Tibial nerve (tissue), 4 donors: ENCODE results near the gene TMEM63A. TPM values are rescaled to one million over a fixed set of nuclear protein-coding genes. Genes with fewer than 3 reads are reported as not detected.

ENCODE experiments used
- DNase-seq, 2 donors: peaks; one replicate each; pipeline ENCODE4 v3.0.0-alpha.2; 2019; ENCODE audit warnings: low spot score in 2 of 2
- H3K27ac ChIP-seq, 4 donors: fragments of 200-600 bp; sonication (generic) in 3 of 4; one replicate each; pipeline ENCODE4 v1.5.1; 2017 to 2019; ENCODE audit warnings: mild to moderate bottlenecking in 1 of 4
- H3K27me3 ChIP-seq, 2 donors: fragments of 200-600 bp; sonication (generic) in 1 of 2; one replicate each; pipeline versions ENCODE4 v1.5.1 to v1.6.0; 2017 to 2019
- H3K36me3 ChIP-seq, 3 donors: fragments of 200-600 bp; sonication (generic); one replicate each; pipeline ENCODE4 v1.5.1; 2018 to 2019
- H3K4me1 ChIP-seq, 4 donors: fragments of 200-600 bp; sonication (generic) in 3 of 4; one replicate each; pipeline ENCODE4 v1.5.1; 2017 to 2019
- H3K4me3 ChIP-seq, 4 donors: fragments of 200-600 bp; sonication (generic) in 3 of 4; one replicate each; pipeline ENCODE4 v1.5.1; 2017 to 2019; ENCODE audit warnings: mild to moderate bottlenecking in 1 of 4, moderate library complexity in 1 of 4
- H3K9me3 ChIP-seq, 4 donors: fragments of 200-600 bp; sonication (generic) in 3 of 4; one replicate each; pipeline ENCODE4 v1.5.1; 2017 to 2019
- EP300 ChIP-seq, 2 donors: sonication (generic); formaldehyde crosslinking; IDR thresholded peaks; one replicate each; pipeline ENCODE4 v1.6.1; 2017; ENCODE audit warnings: antibody characterized with exemption in 2 of 2, mild to moderate bottlenecking in 1 of 2
- POLR2A ChIP-seq, 2 donors: fragments of 450-650 bp; IDR thresholded peaks; one replicate each; pipeline ENCODE4 v1.6.1; 2017; ENCODE audit warnings: antibody characterized with exemption in 2 of 2, mild to moderate bottlenecking in 2 of 2, moderate library complexity in 2 of 2
- WGBS, 2 donors: methylation state at CpG; one replicate each; pipeline ENCODE4 v1.1.5; 2018; 5-methylcytosine and 5-hydroxymethylcytosine counted together
- total RNA-seq, 4 donors: library from RNA; depleted of rRNA; stranded (reverse); fragments of >200 nt; gene quantifications; one replicate each; pipeline ENCODE4 v1.1.0, GENCODE V29; 2016
- TF ChIP-seq, protein P1 (sequence below), 5 experiments: fragments of 200-600 bp in 3 of 5; fragments of 450-650 bp in 2 of 5; sonication (generic) in 3 of 5; IDR thresholded peaks; one replicate each; pipeline ENCODE4 v1.5.1; 2016 to 2019; ENCODE audit warnings: antibody characterized with exemption in 5 of 5, mild to moderate bottlenecking in 3 of 5, moderate library complexity in 2 of 5

TMEM63A gene
- total RNA-seq, 4 donors from 2014 or later, result 63.2 to 91.5 (median 66.7) TPM

DNA sequence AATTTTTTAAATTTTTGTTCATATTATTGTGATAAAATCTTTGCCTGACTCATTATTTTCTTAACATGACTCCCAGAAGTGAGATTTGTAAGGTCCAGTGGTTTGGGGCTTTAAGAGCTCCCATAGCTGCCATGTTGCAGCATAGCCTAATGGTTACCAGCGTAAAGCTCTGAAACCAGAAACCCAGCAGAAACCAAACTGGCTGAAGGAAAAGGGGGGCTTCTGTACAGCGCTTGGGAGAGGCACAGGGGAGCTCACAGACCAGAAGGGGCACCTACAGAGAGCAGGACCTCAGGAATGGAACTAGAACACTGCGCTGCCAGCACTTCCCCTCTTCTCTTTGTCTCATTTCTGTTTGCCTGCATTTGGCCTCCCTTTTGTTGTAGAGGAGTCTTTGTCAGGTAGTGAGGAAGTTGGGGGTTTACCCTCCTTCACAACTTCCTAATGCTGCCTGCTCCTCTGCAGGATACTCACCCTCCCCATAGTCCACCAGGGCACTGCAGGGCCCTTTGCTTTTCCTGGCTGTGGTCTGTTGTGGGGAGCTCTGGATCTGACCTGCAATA lies 44.5 kb upstream of the TMEM63A start:
- H3K4me1 ChIP-seq, result peaks cover 0 to 21% (median 5%) of the 10 kb centered on the region in 4 donors
- TF ChIP-seq, protein P1, sequence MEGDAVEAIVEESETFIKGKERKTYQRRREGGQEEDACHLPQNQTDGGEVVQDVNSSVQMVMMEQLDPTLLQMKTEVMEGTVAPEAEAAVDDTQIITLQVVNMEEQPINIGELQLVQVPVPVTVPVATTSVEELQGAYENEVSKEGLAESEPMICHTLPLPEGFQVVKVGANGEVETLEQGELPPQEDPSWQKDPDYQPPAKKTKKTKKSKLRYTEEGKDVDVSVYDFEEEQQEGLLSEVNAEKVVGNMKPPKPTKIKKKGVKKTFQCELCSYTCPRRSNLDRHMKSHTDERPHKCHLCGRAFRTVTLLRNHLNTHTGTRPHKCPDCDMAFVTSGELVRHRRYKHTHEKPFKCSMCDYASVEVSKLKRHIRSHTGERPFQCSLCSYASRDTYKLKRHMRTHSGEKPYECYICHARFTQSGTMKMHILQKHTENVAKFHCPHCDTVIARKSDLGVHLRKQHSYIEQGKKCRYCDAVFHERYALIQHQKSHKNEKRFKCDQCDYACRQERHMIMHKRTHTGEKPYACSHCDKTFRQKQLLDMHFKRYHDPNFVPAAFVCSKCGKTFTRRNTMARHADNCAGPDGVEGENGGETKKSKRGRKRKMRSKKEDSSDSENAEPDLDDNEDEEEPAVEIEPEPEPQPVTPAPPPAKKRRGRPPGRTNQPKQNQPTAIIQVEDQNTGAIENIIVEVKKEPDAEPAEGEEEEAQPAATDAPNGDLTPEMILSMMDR (IDR thresholded peaks at IDR 0.05), result no peak
- TF ChIP-seq POLR2A (IDR thresholded peaks at IDR 0.05) (no peak), EP300 (IDR thresholded peaks at IDR 0.05) (no peak)
- no peak for DNase-seq
- WGBS, 2 donors, result 85 to 92% methylated on average over 3 of the region's 3 CpGs
- H3K36me3 ChIP-seq, result peaks cover 0 to 9% (median 0%) of the 10 kb centered on the region in 3 donors
- no peak overlapping the region for H3K4me3 ChIP-seq
- H3K9me3 ChIP-seq, result no peaks in the 10 kb centered on the region
- H3K27me3 ChIP-seq, result no peaks in the 10 kb centered on the region
- no peak overlapping the region for H3K27ac ChIP-seq

GRCh38 chr1:225923692-225924555 lies 41.7 kb upstream of the TMEM63A start, which contains the start of gene PYCR2:
Gene PYCR2 (minus strand): TSS chr1:225924250. CDS start chr1:225924110, 140 bp downstream.
- DNase-seq, result peak; percentile 88 to 91
- TF ChIP-seq EP300 (IDR thresholded peaks at IDR 0.05) (peak in 1 of 2 donors; percentile 93), POLR2A (IDR thresholded peaks at IDR 0.05) (peak; percentile 73 to 94)
- TF ChIP-seq, protein P1 (IDR thresholded peaks at IDR 0.05), result peak in 1 of 5 experiments; percentile 56
- Histone ChIP-seq H3K4me1 (peaks cover 0 to 32% (median 7%) of the 10 kb centered on the region in 4 donors), H3K4me3 (peak within 1 kb of the TSS; percentile 72 to 96 (median 78)), H3K36me3 (peaks cover 0 to 36% (median 0%) of the 10 kb centered on the region in 3 donors), H3K27ac (peak within 1 kb of the TSS; percentile 80 to 91 (median 88)), H3K27me3 (no peaks in the 10 kb centered on the region), H3K9me3 (no peaks in the 10 kb centered on the region)
- 0 to 1% methylated on average over 45 to 58 of the region's 80 CpGs for WGBS, 2 donors

DNA sequence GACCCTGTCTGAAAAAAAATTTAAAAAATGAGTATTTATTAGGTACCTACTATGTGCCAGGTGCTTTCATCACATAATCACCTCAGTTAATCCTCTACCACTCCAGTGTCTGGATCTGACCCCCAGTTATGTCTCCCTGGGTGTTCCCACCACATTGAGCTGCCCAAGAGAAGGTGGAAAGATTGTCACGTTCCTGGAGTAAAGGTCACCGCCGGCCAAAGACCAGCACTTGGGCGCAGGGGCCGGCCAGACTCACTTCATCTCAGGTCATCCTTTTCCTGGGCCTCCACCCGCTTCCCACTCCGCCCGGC lies 41.2 kb upstream of the TMEM63A start:
- Histone ChIP-seq H3K27ac (peak overlapping the region in 3 of 4 donors; percentile 87 to 91 (median 88)), H3K36me3 (peaks cover 0 to 42% (median 0%) of the 10 kb centered on the region in 3 donors), H3K9me3 (no peaks in the 10 kb centered on the region), H3K4me1 (peaks cover 0 to 32% (median 7%) of the 10 kb centered on the region in 4 donors), H3K27me3 (no peaks in the 10 kb centered on the region), H3K4me3 (peak overlapping the region; percentile 72 to 96 (median 78))
- 2% methylated on average over 8 of the region's 8 CpGs for WGBS, 2 donors
- TF ChIP-seq, protein P1 (IDR thresholded peaks at IDR 0.05), result no peak
- no peak for TF ChIP-seq POLR2A (IDR thresholded peaks at IDR 0.05)
- TF ChIP-seq EP300 (IDR thresholded peaks at IDR 0.05), result no peak
- DNase-seq, result no peak

GRCh38 chr1:225921734-225922709 lies 39.8 kb upstream of the TMEM63A start:
- no peak overlapping the region for H3K27ac ChIP-seq
- peaks cover 0 to 32% (median 7%) of the 10 kb centered on the region in 4 donors for H3K4me1 ChIP-seq
- H3K36me3 ChIP-seq, result peaks cover 0 to 55% (median 0%) of the 10 kb centered on the region in 3 donors
- no peaks in the 10 kb centered on the region for H3K27me3 ChIP-seq
- H3K9me3 ChIP-seq, result no peaks in the 10 kb centered on the region
- TF ChIP-seq EP300 (IDR thresholded peaks at IDR 0.05) (no peak), POLR2A (IDR thresholded peaks at IDR 0.05) (no peak)
- TF ChIP-seq, protein P1 (IDR thresholded peaks at IDR 0.05), result no peak
- DNase-seq, result no peak
- 89 to 92% methylated on average over 16 to 23 of the region's 23 CpGs for WGBS, 2 donors
- no peak overlapping the region for H3K4me3 ChIP-seq
